Right lobe of liver (tissue), 6 donors: ENCODE data around the gene NCKAP5. TPM values are rescaled to one million over a fixed set of nuclear protein-coding genes. Genes with fewer than 3 reads are reported as not detected.

Experiments
- ATAC-seq, 4 donors: fragments of 200-7000 bp; cut with Tn5 transposase; one replicate each; pipeline ENCODE4 v1.9.1; 2020; ENCODE audit warnings: mild to moderate bottlenecking in 4 of 4, moderate library complexity in 4 of 4
- DNase-seq, 3 donors: peaks; one replicate each; pipeline ENCODE4 v3.0.0-alpha.2; 2020
- H3K27ac ChIP-seq, 3 donors: fragments of 200-600 bp; one replicate each; pipeline ENCODE4 v1.8.0; 2022
- H3K27me3 ChIP-seq, 2 donors: fragments of 200-600 bp; one replicate each; pipeline ENCODE4 v1.8.0; 2022
- H3K36me3 ChIP-seq, 4 donors: fragments of 200-600 bp; sonication (generic) in 1 of 4; one replicate each; pipeline versions ENCODE4 v1.5.1 to v1.8.0; 2017 to 2022; ENCODE audit warnings: control low read depth in 1 of 4
- H3K4me1 ChIP-seq, 4 donors: fragments of 200-600 bp; sonication (generic) in 1 of 4; one replicate each; pipeline versions ENCODE4 v1.5.1 to v1.8.0; 2017 to 2022; ENCODE audit warnings: control low read depth in 1 of 4
- H3K4me3 ChIP-seq, 3 donors: fragments of 200-600 bp; one replicate each; pipeline ENCODE4 v1.8.0; 2022
- H3K9me3 ChIP-seq, 4 donors: fragments of 200-600 bp; sonication (generic) in 1 of 4; one replicate each; pipeline versions ENCODE4 v1.5.1 to v1.8.0; 2017 to 2022; ENCODE audit warnings: control low read depth in 1 of 4
- POLR2A ChIP-seq: fragments of 450-650 bp; IDR thresholded peaks from one replicate; pipeline ENCODE4 v1.6.1; 2017; ENCODE audit warnings: antibody characterized with exemption, mild to moderate bottlenecking
- WGBS: methylation state at CpG from one replicate; pipeline ENCODE4 v1.1.6; 2018; ENCODE audit warnings: low coverage, low lambda C conversion rate; ENCODE audit not compliant: insufficient coverage; ENCODE audit errors: missing lambda C conversion rate; 5-methylcytosine and 5-hydroxymethylcytosine counted together
- intact Hi-C, 2 donors: fragments of 100-400 bp; cut with DNase I; formaldehyde crosslinking; loops; one replicate each; pipeline versions ENCODE4 v1.11.2 to v1.14.1; 2022
- total RNA-seq, 6 experiments: library from RNA; depleted of rRNA in 2 of 6; stranded (reverse); fragments of >200 nt in 2 of 6; fragmentation: NEBNext Ultra II Directional in 3 of 6; extraction: Animal tissue kit (Norgen Biotek cat#: 25700) in 3 of 6; gene quantifications; one replicate each; pipeline versions ENCODE4 v1.1.0 to v1.2.4, GENCODE V29; 2016 to 2023
- TF ChIP-seq, protein P1 (sequence below), 4 donors: fragments of 200-600 bp in 3 of 4; fragments of 450-650 bp in 1 of 4; IDR thresholded peaks; one replicate each; pipeline versions ENCODE4 v1.5.1 to v1.8.0; 2016 to 2022; ENCODE audit warnings: antibody characterized with exemption in 4 of 4, mild to moderate bottlenecking in 2 of 4
- donor health status: DM: no; HTN: yes; CAD: no.
- donor health status: DM: no; HTN: no; CAD: no.
- donor health status: DM: no; HTN: no; CAD: no.
- donor health status: DM: no; HTN: yes; CAD: no.
- donor health status: DM: no; HTN: yes; CAD: no.

The NCKAP5 gene
- total RNA-seq, 6 experiments from 2014 or later: 3.6 to 11.7 (median 6.9) TPM

DNA sequence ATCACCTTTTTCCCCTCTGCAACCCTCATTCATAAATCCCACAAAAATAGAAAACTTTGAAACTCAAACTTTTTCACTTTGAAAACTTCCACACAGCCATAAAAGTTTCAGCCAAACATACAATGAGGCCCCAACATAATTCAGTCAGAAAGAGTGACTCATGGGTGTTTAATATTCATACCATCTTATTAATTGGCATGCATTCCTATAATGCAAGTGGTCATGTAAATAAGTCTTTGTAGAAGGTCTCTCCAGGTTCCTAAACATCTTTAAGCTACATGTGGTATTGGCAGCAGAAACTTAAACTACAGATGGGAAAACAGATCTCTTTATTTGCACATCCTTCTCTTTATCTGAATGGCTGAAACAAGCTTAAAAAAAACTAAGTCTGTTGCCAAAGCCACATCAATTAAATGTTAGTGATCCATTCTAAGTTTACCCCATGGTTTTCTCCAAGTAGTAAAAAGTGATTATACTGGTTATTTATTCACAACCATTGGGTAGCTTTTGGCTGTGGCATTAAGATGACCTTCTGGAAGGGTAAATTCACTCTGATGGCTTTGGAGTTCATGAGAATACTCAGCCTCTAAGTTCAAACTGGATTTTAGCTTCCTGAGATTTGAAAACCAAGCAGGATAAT lies 828.1 kb downstream of the NCKAP5 start:
- DNase-seq (no peak), ATAC-seq (no peak)
- H3K9me3 ChIP-seq: no peaks in the 10 kb centered on the region
- intact Hi-C loops: no loop called here
- no peaks in the 10 kb centered on the region for H3K4me1 ChIP-seq
- H3K36me3 ChIP-seq: no peaks in the 10 kb centered on the region
- H3K4me3 ChIP-seq: no peak overlapping the region
- no peak overlapping the region for H3K27ac ChIP-seq
- no peaks in the 10 kb centered on the region for H3K27me3 ChIP-seq
- TF ChIP-seq, protein P1, sequence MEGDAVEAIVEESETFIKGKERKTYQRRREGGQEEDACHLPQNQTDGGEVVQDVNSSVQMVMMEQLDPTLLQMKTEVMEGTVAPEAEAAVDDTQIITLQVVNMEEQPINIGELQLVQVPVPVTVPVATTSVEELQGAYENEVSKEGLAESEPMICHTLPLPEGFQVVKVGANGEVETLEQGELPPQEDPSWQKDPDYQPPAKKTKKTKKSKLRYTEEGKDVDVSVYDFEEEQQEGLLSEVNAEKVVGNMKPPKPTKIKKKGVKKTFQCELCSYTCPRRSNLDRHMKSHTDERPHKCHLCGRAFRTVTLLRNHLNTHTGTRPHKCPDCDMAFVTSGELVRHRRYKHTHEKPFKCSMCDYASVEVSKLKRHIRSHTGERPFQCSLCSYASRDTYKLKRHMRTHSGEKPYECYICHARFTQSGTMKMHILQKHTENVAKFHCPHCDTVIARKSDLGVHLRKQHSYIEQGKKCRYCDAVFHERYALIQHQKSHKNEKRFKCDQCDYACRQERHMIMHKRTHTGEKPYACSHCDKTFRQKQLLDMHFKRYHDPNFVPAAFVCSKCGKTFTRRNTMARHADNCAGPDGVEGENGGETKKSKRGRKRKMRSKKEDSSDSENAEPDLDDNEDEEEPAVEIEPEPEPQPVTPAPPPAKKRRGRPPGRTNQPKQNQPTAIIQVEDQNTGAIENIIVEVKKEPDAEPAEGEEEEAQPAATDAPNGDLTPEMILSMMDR (IDR thresholded peaks at IDR 0.05): no peak
- TF ChIP-seq POLR2A: no peak

DNA sequence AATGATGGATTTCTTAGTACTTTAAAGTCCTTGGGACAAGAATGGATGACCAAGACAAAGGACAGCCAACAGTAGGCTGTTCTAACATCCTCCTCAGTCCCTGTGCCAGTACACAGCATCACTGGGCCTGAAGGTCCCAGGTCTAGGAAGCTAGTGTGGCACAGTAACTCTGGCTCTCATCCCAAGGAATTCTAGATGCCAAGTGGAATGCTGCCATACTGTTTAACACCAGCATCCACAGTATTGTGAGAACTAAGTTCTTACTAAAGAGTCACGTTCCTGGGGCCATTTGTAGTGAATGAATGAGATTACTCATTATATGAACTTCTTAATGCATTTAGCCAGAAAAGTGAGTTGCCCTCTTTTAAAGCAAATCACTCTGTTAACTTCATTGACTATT lies 830.0 kb downstream of the NCKAP5 start:
- H3K4me3 ChIP-seq: no peak overlapping the region
- H3K36me3 ChIP-seq: no peaks in the 10 kb centered on the region
- intact Hi-C loops: no loop called here
- H3K27ac ChIP-seq: no peak overlapping the region
- H3K4me1 ChIP-seq: no peaks in the 10 kb centered on the region
- no peaks in the 10 kb centered on the region for H3K9me3 ChIP-seq
- ATAC-seq (no peak), DNase-seq (no peak)
- TF ChIP-seq, protein P1 (IDR thresholded peaks at IDR 0.05): no peak
- TF ChIP-seq POLR2A: no peak
- H3K27me3 ChIP-seq: no peaks in the 10 kb centered on the region
- WGBS: 100% methylated on average over 1 of the region's 1 CpG

DNA sequence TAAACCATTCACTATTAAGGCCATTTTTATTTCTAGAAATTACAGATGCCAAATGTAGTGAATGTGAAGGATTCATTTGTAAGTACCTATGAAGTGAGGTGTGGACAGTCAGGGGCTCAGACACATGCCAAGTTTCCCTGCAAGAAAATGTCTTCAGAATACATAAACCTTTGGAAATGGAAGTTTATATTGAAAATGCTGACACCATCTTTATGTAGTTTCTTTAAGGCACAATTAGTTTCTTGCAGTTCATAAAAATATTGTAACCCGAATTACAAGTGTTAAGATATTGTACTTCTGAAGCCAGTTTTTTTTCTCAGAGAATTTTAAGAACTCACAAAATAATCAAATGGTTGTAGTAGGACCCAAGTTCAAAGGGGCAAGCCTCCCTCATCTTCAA lies 832.2 kb downstream of the NCKAP5 start:
- WGBS: 94% methylated on average over 1 of the region's 1 CpG
- TF ChIP-seq, protein P1 (IDR thresholded peaks at IDR 0.05): no peak
- no peak for TF ChIP-seq POLR2A

DNA sequence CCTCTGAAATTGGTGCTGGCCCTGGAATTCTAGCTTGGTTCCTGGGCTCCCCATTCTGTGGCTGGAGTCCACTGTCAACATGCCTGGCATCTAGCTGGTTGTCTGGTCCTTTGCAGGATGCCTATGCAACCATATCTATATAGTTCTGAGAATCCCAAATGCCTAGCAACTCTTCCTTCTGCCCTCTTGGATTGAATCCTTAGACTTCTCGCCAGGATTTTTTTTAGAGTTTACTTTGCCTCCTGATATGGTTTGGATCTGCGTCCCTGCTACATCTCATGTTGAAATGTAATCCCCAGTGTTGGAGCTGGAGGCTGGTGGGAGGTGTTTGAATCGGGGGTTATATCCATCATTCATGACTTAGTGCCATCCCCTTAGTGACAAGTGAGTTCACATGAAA lies 833.3 kb downstream of the NCKAP5 start:
- intact Hi-C loops: no loop called here
- H3K4me3 ChIP-seq: no peak overlapping the region
- H3K27ac ChIP-seq: no peak overlapping the region
- no peak for DNase-seq
- TF ChIP-seq POLR2A: no peak
- TF ChIP-seq, protein P1 (IDR thresholded peaks at IDR 0.05): no peak
- H3K9me3 ChIP-seq: no peaks in the 10 kb centered on the region
- WGBS: 81% methylated on average over 2 of the region's 3 CpGs
- H3K27me3 ChIP-seq: no peaks in the 10 kb centered on the region
- no peaks in the 10 kb centered on the region for H3K4me1 ChIP-seq
- ATAC-seq: no peak
- no peaks in the 10 kb centered on the region for H3K36me3 ChIP-seq

More for the DNA sequence above, 832.2 kb downstream of the NCKAP5 start:
- H3K9me3 ChIP-seq: no peaks in the 10 kb centered on the region
- intact Hi-C loops: no loop called here
- H3K4me3 ChIP-seq: no peak overlapping the region
- no peak overlapping the region for H3K27ac ChIP-seq
- H3K27me3 ChIP-seq: no peaks in the 10 kb centered on the region
- ATAC-seq: no peak
- no peaks in the 10 kb centered on the region for H3K4me1 ChIP-seq
- no peaks in the 10 kb centered on the region for H3K36me3 ChIP-seq
- DNase-seq: no peak

DNA sequence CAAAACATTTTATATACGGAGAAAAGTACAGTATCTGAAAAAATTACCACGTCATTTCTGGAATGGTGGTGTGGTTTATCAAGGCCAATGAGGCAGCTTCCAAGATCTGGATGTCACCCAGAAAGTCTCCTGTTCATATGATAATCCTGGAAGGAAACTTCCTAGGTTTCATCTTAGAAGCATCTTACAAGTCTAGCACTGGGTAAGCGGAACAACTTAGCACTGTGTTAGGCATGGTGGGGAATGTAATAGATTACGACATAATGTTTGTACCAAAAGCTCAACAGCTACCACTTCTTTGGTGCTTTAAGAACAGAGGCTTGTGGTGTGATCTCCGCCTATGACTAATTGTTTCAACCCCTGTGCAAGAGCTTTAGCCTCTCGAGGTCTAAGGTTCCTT lies 835.2 kb downstream of the NCKAP5 start:
- Histone ChIP-seq H3K4me1 (no peaks in the 10 kb centered on the region), H3K27me3 (no peaks in the 10 kb centered on the region), H3K36me3 (no peaks in the 10 kb centered on the region), H3K4me3 (no peak overlapping the region), H3K9me3 (no peaks in the 10 kb centered on the region), H3K27ac (no peak overlapping the region)
- intact Hi-C loops: no loop called here
- no peak for DNase-seq
- WGBS: 86% methylated on average over 6 of the region's 6 CpGs
- no peak for TF ChIP-seq POLR2A
- TF ChIP-seq, protein P1 (IDR thresholded peaks at IDR 0.05): no peak
- no peak for ATAC-seq
